ENCODE data around the gene DNAH17.
A peak's percentile ranks its signal among the peaks of the same experiment; 100 is the strongest.

Gene DNAH17

GRCh38 chr17:78414178-78415162, 162.7 kb downstream of the DNAH17 start:
- H3F3A ChIP-seq (ENCODE audit: insufficient read depth, low read length) = no peaks in the 10 kb centered on the region
- no peaks in the 10 kb centered on the region for H3K4me1 ChIP-seq (ENCODE audit: low read length)
- H3K9me2 ChIP-seq (replicated peaks; ENCODE audit: insufficient read depth, low read length) = no peaks in the 10 kb centered on the region
- H4K20me1 ChIP-seq (ENCODE audit: insufficient read depth, low read length) = no peaks in the 10 kb centered on the region
- no peak overlapping the region for H3K9ac ChIP-seq (ENCODE audit: low read length)
- TF ChIP-seq CTCF (IDR thresholded peaks at IDR 0.05; ENCODE audit: low read length) = no peak
- TF ChIP-seq EZH2 (optimal IDR thresholded peaks at IDR 0.05; ENCODE audit: low read depth, low read length) = no peak
- TF ChIP-seq EZH2phosphoT487 (IDR thresholded peaks at IDR 0.05; ENCODE audit: low read length) = no peak
- no peak for DNase-seq
- H3K9me3 ChIP-seq (replicated peaks; ENCODE audit: insufficient read depth, low read length) = no peaks in the 10 kb centered on the region
- H3K4me3 ChIP-seq (ENCODE audit: low read length) = no peak overlapping the region
- H3K27me3 ChIP-seq (replicated peaks; ENCODE audit: insufficient read depth, low read length) = no peaks in the 10 kb centered on the region
- no peaks in the 10 kb centered on the region for H3K36me3 ChIP-seq (replicated peaks; ENCODE audit: insufficient read depth, low read length)
- no peak overlapping the region for H3K27ac ChIP-seq (ENCODE audit: low read length)
- H3K4me2 ChIP-seq (ENCODE audit: low read depth, low read length) = no peak overlapping the region
- H2AFZ ChIP-seq (ENCODE audit: low read length) = no peak overlapping the region
- no peaks in the 10 kb centered on the region for H3K79me2 ChIP-seq (ENCODE audit: low read length)

GRCh38 chr17:78412403-78412802, 164.8 kb downstream of the DNAH17 start:
- H3F3A ChIP-seq (ENCODE audit: insufficient read depth, low read length) = no peaks in the 10 kb centered on the region
- H3K27ac ChIP-seq (ENCODE audit: low read length) = no peak overlapping the region
- H3K27me3 ChIP-seq (replicated peaks; ENCODE audit: insufficient read depth, low read length) = no peaks in the 10 kb centered on the region
- H3K79me2 ChIP-seq (ENCODE audit: low read length) = peaks cover 12% of the 10 kb centered on the region
- H3K4me2 ChIP-seq (ENCODE audit: low read depth, low read length) = no peak overlapping the region
- H3K9me2 ChIP-seq (replicated peaks; ENCODE audit: insufficient read depth, low read length) = no peaks in the 10 kb centered on the region
- H3K36me3 ChIP-seq (replicated peaks; ENCODE audit: insufficient read depth, low read length) = no peaks in the 10 kb centered on the region
- H3K9ac ChIP-seq (ENCODE audit: low read length) = no peak overlapping the region
- H2AFZ ChIP-seq (ENCODE audit: low read length) = no peak overlapping the region
- H3K4me3 ChIP-seq (ENCODE audit: low read length) = no peak overlapping the region
- no peaks in the 10 kb centered on the region for H3K4me1 ChIP-seq (ENCODE audit: low read length)
- H3K9me3 ChIP-seq (replicated peaks; ENCODE audit: insufficient read depth, low read length) = no peaks in the 10 kb centered on the region
- H4K20me1 ChIP-seq (ENCODE audit: insufficient read depth, low read length) = no peaks in the 10 kb centered on the region
- DNase-seq = no peak
- 0 out of 2 replicates have a peak, but pooled peaks have one; percentile 15 for TF ChIP-seq CTCF (IDR thresholded peaks at IDR 0.05; ENCODE audit: low read length)
- no peak for TF ChIP-seq EZH2phosphoT487 (IDR thresholded peaks at IDR 0.05; ENCODE audit: low read length)

- H4K20me1 ChIP-seq (ENCODE audit: insufficient read depth, low read length) = no peaks in the 10 kb centered on the region
Observed at GRCh38 chr17:78411241-78411857, 165.8 kb downstream of the DNAH17 start.

More at GRCh38 chr17:78411241-78411857, 165.8 kb downstream of the DNAH17 start:
- no peak overlapping the region for H3K4me2 ChIP-seq (ENCODE audit: low read depth, low read length)
- H3K9me3 ChIP-seq (replicated peaks; ENCODE audit: insufficient read depth, low read length) = no peaks in the 10 kb centered on the region
- no peak for DNase-seq
- TF ChIP-seq EZH2phosphoT487 (IDR thresholded peaks at IDR 0.05; ENCODE audit: low read length) (no peak), EZH2 (optimal IDR thresholded peaks at IDR 0.05; ENCODE audit: low read depth, low read length) (no peak), CTCF (IDR thresholded peaks at IDR 0.05; ENCODE audit: low read length) (no peak)
- H3K27ac ChIP-seq (ENCODE audit: low read length) = no peak overlapping the region
- no peaks in the 10 kb centered on the region for H3K9me2 ChIP-seq (replicated peaks; ENCODE audit: insufficient read depth, low read length)
- no peak overlapping the region for H2AFZ ChIP-seq (ENCODE audit: low read length)
- H3F3A ChIP-seq (ENCODE audit: insufficient read depth, low read length) = no peaks in the 10 kb centered on the region
- no peak overlapping the region for H3K9ac ChIP-seq (ENCODE audit: low read length)
- H3K4me3 ChIP-seq (ENCODE audit: low read length) = no peak overlapping the region
- H3K79me2 ChIP-seq (ENCODE audit: low read length) = peaks cover 12% of the 10 kb centered on the region
- H3K4me1 ChIP-seq (ENCODE audit: low read length) = no peaks in the 10 kb centered on the region
- no peaks in the 10 kb centered on the region for H3K27me3 ChIP-seq (replicated peaks; ENCODE audit: insufficient read depth, low read length)
- no peaks in the 10 kb centered on the region for H3K36me3 ChIP-seq (replicated peaks; ENCODE audit: insufficient read depth, low read length)

Data from MM.1S (cell line).